Activated T-cell treated with anti-CD3 and anti-CD28 coated beads for 24 hours (primary cell): ENCODE measurements around the gene PCSK4.
A peak's percentile ranks its signal among the peaks of the same experiment; 100 is the strongest.

Experiments used
- DNase-seq: peaks from one replicate; pipeline ENCODE4 v3.0.0-alpha.2; 2020; ENCODE audit warnings: low read depth

The PCSK4 gene

GRCh38 chr19:1438035-1438932, 51.9 kb downstream of the PCSK4 start, which contains the start of gene RPS15:
Gene RPS15, plus strand, starts transcription at chr19:1438396. Its CDS starts 30 bp downstream, at chr19:1438426.
- peak; percentile 92 for DNase-seq

- DNase-seq = no peak
Observed at GRCh38 chr19:1437609-1438008, 52.5 kb downstream of the PCSK4 start.

DNA sequence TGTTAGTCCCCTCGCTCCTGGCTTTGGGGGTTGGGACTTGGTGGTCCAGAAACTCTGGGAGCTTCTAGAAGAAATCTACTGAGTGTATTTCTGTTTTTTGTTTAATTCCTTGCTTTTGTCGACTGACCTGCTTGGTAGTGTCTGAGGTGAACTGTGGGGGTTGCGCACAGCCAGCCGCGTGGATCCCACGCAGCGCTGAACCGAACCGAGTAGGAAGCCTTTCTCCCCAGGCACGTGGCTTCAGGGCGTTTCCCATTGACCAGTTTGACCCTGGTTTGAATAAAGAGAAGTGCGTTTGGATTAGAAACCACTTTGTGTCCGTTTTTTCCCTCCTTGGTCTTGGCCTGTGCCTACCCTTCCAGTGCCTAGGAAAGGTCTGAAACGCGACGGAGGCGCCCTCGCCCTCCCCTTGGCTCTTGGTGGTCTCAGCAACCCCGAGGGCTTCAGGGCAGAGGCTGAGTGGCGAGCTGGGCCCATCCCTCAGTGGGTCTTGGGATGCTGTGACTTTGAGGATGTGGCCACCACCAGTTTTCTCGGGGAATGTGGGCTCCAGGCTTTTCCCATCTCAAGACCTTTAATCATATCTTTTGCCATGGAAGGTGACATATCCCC, 54.7 kb downstream of the PCSK4 start:
- no peak for DNase-seq

GRCh38 chr19:1434577-1435060, 55.5 kb downstream of the PCSK4 start:
- no peak for DNase-seq

GRCh38 chr19:1434040-1434366, 56.1 kb downstream of the PCSK4 start:
- no peak for DNase-seq

DNA sequence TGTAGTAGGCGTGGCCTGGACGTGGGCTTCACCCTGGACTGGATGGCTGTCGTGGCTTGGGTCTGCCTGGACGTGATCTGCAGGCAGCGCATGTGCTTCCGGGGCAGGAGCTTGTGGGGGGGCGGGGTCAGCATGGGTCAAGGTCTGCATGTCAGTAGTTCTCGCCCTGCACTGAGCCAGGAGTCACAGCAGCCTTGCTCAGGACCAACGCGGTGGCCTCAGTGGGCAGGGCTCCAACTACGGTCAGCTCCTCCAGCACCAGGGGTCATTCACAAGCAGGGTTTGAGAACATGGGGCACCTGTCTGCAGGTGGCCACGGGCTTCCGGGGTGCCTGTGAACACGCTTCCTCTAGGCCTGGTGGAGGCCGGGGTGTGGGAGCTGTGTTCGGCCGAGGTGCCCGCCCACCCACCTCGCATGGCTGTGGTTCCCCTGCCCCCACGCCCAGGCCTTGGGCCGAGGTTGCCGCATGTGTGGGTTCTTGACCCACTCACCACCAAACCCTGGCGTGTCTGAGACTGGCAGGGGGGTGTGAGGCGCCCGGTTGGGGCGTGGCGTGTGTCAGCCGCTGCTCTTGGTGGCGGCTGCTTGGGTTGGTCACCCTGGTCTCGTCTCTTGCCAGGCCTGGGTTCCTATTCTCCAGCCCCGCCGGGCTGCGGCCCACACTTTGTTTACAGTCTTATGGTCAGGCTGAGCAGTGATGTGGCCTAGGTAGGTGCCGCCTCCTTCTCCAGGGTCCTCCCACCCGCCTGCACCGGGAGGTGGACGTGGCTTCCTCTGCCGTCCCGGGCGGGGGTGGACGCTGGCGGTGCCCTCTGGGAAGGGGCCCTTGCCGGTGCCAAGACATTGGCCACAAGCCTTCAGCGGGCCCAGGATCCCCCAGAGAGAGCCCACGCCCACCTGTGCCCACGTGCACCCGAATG, 56.8 kb downstream of the PCSK4 start:
- DNase-seq = no peak

DNA sequence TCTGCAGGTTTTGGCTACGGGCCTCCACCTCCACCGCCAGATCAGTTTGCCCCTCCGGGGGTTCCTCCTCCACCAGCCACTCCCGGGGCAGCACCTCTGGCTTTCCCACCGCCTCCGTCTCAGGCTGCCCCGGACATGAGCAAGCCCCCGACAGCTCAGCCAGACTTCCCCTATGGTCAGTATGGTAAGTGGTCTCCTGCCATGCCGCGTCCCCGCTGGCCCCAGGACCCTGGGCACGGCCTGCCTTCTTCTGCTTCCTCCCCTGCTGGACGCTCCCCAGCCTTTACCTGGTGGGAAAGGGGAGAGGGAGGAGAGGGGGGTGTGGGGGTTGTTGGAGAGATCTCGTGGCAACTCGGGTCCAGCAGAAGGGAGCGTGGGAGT, 57.7 kb downstream of the PCSK4 start:
- DNase-seq = no peak

GRCh38 chr19:1431759-1432506, 58.2 kb downstream of the PCSK4 start:
- no peak for DNase-seq
